Glomerular endothelial cell (primary cell): ENCODE results near the gene HACE1. TPM values are rescaled to one million over a fixed set of nuclear protein-coding genes. Genes with fewer than 3 reads are reported as not detected.
"Not testable (repeated sequence)": the region's sequence is repeated elsewhere in the genome, so short reads cannot be mapped to it uniquely, and the experiment has no call there.

Experiments
- DNase-seq: peaks from one replicate; pipeline ENCODE4 v3.0.0-alpha.2; 2011; ENCODE audit warnings: low read depth, low spot score; ENCODE audit errors: extremely low read depth
- total RNA-seq: library from RNA; depleted of rRNA; stranded (reverse); fragments of >200 nt; gene quantifications from 2 replicates; pipeline ENCODE4 v1.2.3, GENCODE V29; 2015

The HACE1 gene, protein sequence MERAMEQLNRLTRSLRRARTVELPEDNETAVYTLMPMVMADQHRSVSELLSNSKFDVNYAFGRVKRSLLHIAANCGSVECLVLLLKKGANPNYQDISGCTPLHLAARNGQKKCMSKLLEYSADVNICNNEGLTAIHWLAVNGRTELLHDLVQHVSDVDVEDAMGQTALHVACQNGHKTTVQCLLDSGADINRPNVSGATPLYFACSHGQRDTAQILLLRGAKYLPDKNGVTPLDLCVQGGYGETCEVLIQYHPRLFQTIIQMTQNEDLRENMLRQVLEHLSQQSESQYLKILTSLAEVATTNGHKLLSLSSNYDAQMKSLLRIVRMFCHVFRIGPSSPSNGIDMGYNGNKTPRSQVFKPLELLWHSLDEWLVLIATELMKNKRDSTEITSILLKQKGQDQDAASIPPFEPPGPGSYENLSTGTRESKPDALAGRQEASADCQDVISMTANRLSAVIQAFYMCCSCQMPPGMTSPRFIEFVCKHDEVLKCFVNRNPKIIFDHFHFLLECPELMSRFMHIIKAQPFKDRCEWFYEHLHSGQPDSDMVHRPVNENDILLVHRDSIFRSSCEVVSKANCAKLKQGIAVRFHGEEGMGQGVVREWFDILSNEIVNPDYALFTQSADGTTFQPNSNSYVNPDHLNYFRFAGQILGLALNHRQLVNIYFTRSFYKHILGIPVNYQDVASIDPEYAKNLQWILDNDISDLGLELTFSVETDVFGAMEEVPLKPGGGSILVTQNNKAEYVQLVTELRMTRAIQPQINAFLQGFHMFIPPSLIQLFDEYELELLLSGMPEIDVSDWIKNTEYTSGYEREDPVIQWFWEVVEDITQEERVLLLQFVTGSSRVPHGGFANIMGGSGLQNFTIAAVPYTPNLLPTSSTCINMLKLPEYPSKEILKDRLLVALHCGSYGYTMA
- 9.3 and 11.9 TPM in 2 replicates for total RNA-seq

DNA sequence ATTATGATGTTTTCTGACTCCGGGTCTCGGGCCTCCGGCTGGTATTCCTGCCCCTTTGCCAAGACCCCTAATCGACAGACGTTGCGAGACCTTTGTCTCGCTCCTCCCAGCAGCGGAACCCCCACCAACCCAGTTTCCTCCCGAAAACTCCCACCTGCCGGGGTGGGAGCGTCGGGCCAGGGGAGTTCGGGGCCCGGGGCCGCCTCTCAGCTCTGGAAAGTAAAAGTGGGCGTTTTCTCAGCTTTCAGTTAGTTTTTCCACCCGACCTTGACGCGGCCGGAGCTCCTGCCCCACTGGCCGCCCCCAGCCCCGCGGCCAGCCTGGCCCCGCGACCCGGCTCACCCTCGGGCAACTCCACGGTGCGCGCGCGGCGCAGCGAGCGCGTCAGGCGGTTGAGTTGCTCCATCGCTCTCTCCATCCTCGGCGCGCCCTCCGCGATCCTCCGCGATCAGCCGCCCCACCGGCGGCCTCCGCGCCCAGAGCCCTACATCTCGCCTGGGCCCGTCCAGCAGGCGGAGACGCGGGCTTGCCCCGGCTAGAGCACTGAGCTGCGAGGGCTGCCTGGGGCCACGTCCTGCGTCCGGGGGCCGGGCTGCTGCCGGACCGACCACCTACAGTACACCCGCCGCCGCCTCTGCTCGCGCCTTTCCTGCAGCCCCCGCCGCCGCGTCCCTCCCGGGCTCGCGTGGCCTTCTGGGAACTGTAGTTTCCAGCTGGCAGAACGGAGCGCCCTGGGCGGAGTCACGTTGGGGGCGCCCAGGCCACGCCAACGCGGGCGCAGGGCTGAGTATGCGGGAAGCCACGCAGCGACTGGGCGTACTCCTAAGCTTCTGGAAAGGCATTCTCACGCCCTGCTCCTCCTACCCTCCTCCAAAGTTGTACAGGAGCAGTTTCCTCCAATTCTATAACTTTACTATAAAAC is at the start of gene HACE1:
Gene HACE1, minus strand, starts transcription at position 695 of the 922 bp plus-strand sequence. Its CDS starts 277 bp downstream, at position 418.
- peak; percentile 29 for DNase-seq

GRCh38 chr6:104908888-104909525 is 49.3 kb upstream of the HACE1 start:
- no peak for DNase-seq

GRCh38 chr6:104908031-104908887 is 48.5 kb upstream of the HACE1 start:
- no peak for DNase-seq

- not testable (repeated sequence) for DNase-seq
Observed at GRCh38 chr6:104898893-104899292, 39.2 kb upstream of the HACE1 start.

GRCh38 chr6:104896914-104897313 is 37.2 kb upstream of the HACE1 start:
- no peak for DNase-seq

- DNase-seq = no peak
Observed at GRCh38 chr6:104888066-104888465, 28.3 kb upstream of the HACE1 start.

- peak; percentile 10 for DNase-seq
Observed at GRCh38 chr6:104887350-104887749, 27.6 kb upstream of the HACE1 start.

DNA sequence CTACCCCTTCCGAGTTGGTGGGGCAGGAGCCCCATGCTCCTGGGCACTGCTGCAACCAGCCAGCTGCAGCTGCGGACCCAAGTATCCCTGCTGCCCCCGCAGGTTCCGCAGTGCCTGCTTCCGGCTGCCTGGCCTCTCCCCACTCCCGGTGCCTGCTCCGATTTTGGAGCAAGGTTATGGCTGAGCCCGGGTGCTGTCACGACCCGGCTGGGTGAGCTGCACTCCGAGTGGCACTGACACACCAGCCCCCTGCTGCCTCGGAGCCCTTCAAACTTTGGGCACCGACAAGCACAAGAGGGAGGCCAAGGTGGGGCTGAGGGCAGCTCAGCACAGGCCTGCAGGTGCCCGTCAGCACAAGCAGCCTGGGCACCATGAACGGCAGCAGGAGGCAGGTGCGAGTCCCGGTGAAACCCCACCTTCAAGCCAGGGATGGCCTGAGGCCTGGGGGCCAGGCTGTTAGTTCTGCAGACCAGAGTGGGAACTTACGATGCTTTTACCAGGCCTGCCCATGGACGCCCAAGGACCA is 25.9 kb upstream of the HACE1 start:
- no peak for DNase-seq

GRCh38 chr6:104884867-104885517 is 25.3 kb upstream of the HACE1 start:
- DNase-seq = no peak

- DNase-seq = no peak
Observed at GRCh38 chr6:104881964-104882668, 22.4 kb upstream of the HACE1 start.

- DNase-seq = no peak
Observed at GRCh38 chr6:104862456-104862855, 2.7 kb upstream of the HACE1 start.

GRCh38 chr6:104860221-104860620 is 502 bp upstream of the HACE1 start:
- no peak for DNase-seq

GRCh38 chr6:104858642-104859041 is 1.1 kb downstream of the HACE1 start:
- DNase-seq = no peak

DNA sequence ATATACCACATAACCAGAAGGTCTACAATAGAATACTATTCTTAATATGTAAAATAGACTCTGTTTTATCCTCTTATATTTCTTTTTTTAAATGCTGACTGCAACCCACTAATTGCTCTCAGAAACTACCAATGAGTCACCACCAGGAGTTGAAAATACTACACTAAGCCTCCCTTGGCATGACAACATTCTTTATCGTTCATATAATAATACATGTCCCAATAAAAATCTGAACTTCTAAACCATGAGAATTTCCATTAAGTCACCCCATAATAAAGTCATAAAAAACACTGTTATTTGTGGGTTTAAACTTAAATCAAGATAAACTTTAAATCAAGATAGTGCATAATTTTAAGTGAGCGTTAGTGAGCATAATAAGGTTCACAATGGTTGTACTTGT is 4.2 kb downstream of the HACE1 start:
- no peak for DNase-seq

GRCh38 chr6:104847721-104848120 is 12.0 kb downstream of the HACE1 start:
- not testable (repeated sequence) for DNase-seq

- no peak for DNase-seq
Observed at GRCh38 chr6:104843229-104843628, 16.5 kb downstream of the HACE1 start.

GRCh38 chr6:104837158-104837557 is 22.6 kb downstream of the HACE1 start:
- no peak for DNase-seq
